LNCAP (cell line): ENCODE results near the gene ACAA2.

ENCODE experiments used
- CTCF ChIP-seq: fragments of 450-650 bp; IDR thresholded peaks from 2 replicates; pipeline ENCODE4 v1.5.1; 2017; ENCODE audit warnings: mild to moderate bottlenecking

ACAA2 gene

DNA sequence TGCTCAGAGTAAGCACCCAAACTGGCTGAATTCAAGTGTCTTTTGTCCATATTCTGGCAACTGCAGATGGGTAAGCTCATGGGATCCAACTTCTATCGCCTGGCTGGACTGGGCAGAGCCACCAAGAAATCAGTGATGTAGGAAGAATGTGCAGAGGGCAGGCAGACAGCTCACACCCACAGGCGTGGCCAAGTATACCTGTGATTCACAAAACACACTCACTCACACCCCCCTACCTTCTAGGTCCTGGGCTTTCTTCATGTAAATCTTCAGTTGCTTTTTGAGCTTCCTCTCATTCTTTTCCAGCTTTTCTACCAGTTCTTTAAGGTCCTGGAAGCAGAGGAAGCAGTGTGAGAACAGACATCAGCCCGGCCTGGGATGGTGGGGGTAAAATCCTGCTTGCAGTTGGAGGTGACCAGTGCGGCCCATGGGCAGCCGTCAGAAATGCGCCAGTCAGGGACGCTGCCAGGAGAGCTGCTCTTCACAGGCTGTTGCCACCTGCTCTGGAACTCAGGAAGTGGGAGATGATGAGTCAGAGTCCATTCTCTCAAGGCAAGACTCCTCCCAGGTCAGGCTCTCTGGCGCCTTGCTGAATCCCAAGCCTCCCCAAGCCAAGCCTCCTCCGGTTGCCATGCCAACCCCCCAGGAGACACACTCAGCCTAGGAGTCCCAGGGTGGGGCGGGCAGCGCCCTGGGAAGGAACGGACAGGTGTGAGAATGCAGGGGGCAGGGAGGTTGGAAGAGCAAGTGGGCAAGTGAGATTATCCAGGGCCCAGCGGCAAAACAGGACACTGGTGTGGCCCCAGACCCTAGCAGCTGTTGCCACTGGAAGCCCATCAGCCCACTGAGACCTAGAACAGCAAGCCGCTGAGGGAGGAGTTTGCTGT is 36.2 kb upstream of the ACAA2 start:
- no peak for TF ChIP-seq CTCF

DNA sequence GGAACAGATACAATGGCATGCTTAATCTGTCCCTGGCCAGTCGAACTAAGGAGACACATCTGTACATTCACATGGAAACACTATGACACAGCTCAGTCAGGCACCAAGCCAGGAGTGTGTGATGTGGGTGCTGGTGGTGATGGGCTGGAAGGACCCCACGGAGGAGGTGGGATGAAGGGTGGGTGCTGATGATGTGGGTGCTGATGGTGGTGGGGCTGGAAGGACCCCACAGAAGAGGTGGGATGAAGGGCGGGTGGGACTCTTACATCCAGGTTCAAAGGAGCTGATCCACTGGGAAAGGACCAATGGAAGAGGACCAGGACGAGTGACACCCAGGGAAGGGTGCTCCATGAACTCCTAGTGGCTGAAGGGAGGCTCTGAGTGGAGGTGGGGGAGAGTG is 34.8 kb upstream of the ACAA2 start:
- no peak for TF ChIP-seq CTCF

- TF ChIP-seq CTCF: no peak
Observed at GRCh38 chr18:49847524-49847923, 34.2 kb upstream of the ACAA2 start.

- no peak for TF ChIP-seq CTCF
Observed at GRCh38 chr18:49846718-49847470, 33.6 kb upstream of the ACAA2 start.

GRCh38 chr18:49846361-49846662 is 33.0 kb upstream of the ACAA2 start:
- no peak for TF ChIP-seq CTCF

- TF ChIP-seq CTCF: no peak
Observed at GRCh38 chr18:49845629-49846360, 32.5 kb upstream of the ACAA2 start.

DNA sequence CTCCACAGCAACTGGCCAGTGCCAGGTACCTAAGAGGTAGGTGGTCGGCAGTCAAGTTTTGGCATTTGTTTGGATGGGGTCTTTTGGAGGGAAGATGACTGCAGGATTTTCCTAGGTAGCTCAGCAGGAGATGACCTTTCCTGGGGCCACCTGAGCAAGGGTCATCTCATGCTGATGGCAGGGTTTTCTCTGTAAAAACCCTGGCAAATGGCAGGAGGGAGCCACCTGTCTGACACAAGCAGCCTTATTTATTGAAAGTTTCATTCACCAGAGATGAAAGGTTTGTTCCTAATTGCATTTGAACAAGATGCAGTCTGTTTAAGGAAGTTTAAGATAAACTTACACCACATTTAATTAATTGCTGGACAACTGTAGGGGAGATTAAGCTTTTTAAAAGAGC is 31.6 kb upstream of the ACAA2 start:
- TF ChIP-seq CTCF: no peak
